Esophagus (tissue), 2 donors: ENCODE results near the gene MARK2. TPM values are rescaled to one million over a fixed set of nuclear protein-coding genes. Genes with fewer than 3 reads are reported as not detected.

ENCODE experiments used
- H3K27ac ChIP-seq, 2 donors: one replicate each; pipeline ENCODE4 v1.5.1; 2013; ENCODE audit warnings: low read depth in 2 of 2, mild to moderate bottlenecking in 2 of 2, inconsistent platforms in 1 of 2, low read length in 1 of 2, moderate library complexity in 1 of 2
- H3K27me3 ChIP-seq, 2 donors: one replicate each; pipeline ENCODE4 v1.6.1; 2013; ENCODE audit warnings: low read length in 2 of 2, control low read depth in 1 of 2, mild to moderate bottlenecking in 1 of 2; ENCODE audit not compliant: insufficient read depth in 2 of 2, control insufficient read depth in 1 of 2
- H3K36me3 ChIP-seq, 2 donors: one replicate each; pipeline ENCODE4 v1.6.1; 2013; ENCODE audit warnings: low read length in 1 of 2; ENCODE audit not compliant: control insufficient read depth in 2 of 2, insufficient read depth in 2 of 2
- H3K4me1 ChIP-seq, 2 donors: one replicate each; pipeline ENCODE4 v1.6.1; 2013; ENCODE audit warnings: low read length in 1 of 2; ENCODE audit not compliant: control insufficient read depth in 2 of 2, insufficient read depth in 2 of 2
- H3K4me3 ChIP-seq, 2 donors: one replicate each; pipeline ENCODE4 v1.5.1; 2013; ENCODE audit warnings: low read length in 2 of 2, mild to moderate bottlenecking in 2 of 2, low read depth in 1 of 2, moderate library complexity in 1 of 2
- H3K9me3 ChIP-seq, 2 donors: one replicate each; pipeline ENCODE4 v1.6.1; 2013; ENCODE audit warnings: mild to moderate bottlenecking in 2 of 2, low read depth in 1 of 2, low read length in 1 of 2, moderate library complexity in 1 of 2; ENCODE audit not compliant: control insufficient read depth in 2 of 2, insufficient read depth in 1 of 2
- WGBS, 2 donors: extraction: QIAGEN DNeasy Blood & Tissue Kit; methylation state at CpG; one replicate each; pipeline ENCODE4 v1.1.7; 2013; 5-methylcytosine and 5-hydroxymethylcytosine counted together
- polyA plus RNA-seq, 2 donors: library from polyadenylated mRNA; stranded (reverse); fragments of 200-250 nt; gene quantifications; one replicate each; pipeline ENCODE4 v1.2.3, GENCODE V29; 2013
- donor health status: healthy with polysubstance abuse.
- donor health status: Bipolar disorder and iron deficiency.

The MARK2 gene
- polyA plus RNA-seq, 2 donors: 29.5 to 29.9 TPM

GRCh38 chr11:63811522-63811921, 27.4 kb upstream of the MARK2 start:
- Histone ChIP-seq H3K4me3 (no peak overlapping the region), H3K27me3 (no peaks in the 10 kb centered on the region)
- WGBS, 2 donors: 83 to 88% methylated on average over 3 of the region's 3 CpGs

GRCh38 chr11:63813035-63813562, 25.8 kb upstream of the MARK2 start, which contains the start of gene SPINDOC:
Gene SPINDOC, plus strand, starts transcription at chr11:63813456. Its CDS starts 231 bp downstream, at chr11:63813687.
- Histone ChIP-seq H3K27me3 (no peaks in the 10 kb centered on the region), H3K4me1 (peaks cover 0 to 5% of the 10 kb centered on the region in 2 donors), H3K4me3 (peak within 1 kb of the TSS; percentile 58 to 93), H3K36me3 (peaks cover 4% of the 10 kb centered on the region in 2 donors), H3K27ac (peak within 1 kb of the TSS; percentile 59 to 65), H3K9me3 (no peaks in the 10 kb centered on the region)
- 1% methylated on average over 45 to 65 of the region's 65 CpGs for WGBS, 2 donors

More at GRCh38 chr11:63811522-63811921, 27.4 kb upstream of the MARK2 start:
- peaks cover 0 to 5% of the 10 kb centered on the region in 2 donors for H3K4me1 ChIP-seq
- no peaks in the 10 kb centered on the region for H3K9me3 ChIP-seq
- no peaks in the 10 kb centered on the region for H3K36me3 ChIP-seq
- H3K27ac ChIP-seq: no peak overlapping the region

- peaks cover 9% of the 10 kb centered on the region in 2 donors for H3K36me3 ChIP-seq
- H3K27me3 ChIP-seq: no peaks in the 10 kb centered on the region
- H3K4me3 ChIP-seq: peak overlapping the region; percentile 58 to 93
- peak overlapping the region; percentile 59 to 65 for H3K27ac ChIP-seq
- WGBS, 2 donors: 1% methylated on average over 59 to 74 of the region's 74 CpGs
- peaks cover 0 to 5% of the 10 kb centered on the region in 2 donors for H3K4me1 ChIP-seq
- H3K9me3 ChIP-seq: no peaks in the 10 kb centered on the region
Observed at GRCh38 chr11:63813563-63814382, 25.1 kb upstream of the MARK2 start.

GRCh38 chr11:63814383-63814736, 24.6 kb upstream of the MARK2 start:
- H3K4me3 ChIP-seq: peak overlapping the region; percentile 58 to 93
- 16 to 25% methylated on average over 7 of the region's 7 CpGs for WGBS, 2 donors
- H3K27ac ChIP-seq: no peak overlapping the region
- no peaks in the 10 kb centered on the region for H3K27me3 ChIP-seq
- no peaks in the 10 kb centered on the region for H3K9me3 ChIP-seq
- H3K4me1 ChIP-seq: peaks cover 0 to 5% of the 10 kb centered on the region in 2 donors
- H3K36me3 ChIP-seq: peaks cover 10% of the 10 kb centered on the region in 2 donors

- Histone ChIP-seq H3K27me3 (no peaks in the 10 kb centered on the region), H3K9me3 (no peaks in the 10 kb centered on the region), H3K27ac (no peak overlapping the region), H3K4me3 (no peak overlapping the region), H3K4me1 (peaks cover 0 to 5% of the 10 kb centered on the region in 2 donors), H3K36me3 (peaks cover 10 to 16% of the 10 kb centered on the region in 2 donors)
- 89 to 92% methylated on average over 6 of the region's 6 CpGs for WGBS, 2 donors
Observed at GRCh38 chr11:63816166-63816565, 22.7 kb upstream of the MARK2 start.

GRCh38 chr11:63816732-63817131, 22.2 kb upstream of the MARK2 start:
- 97 to 98% methylated on average over 3 of the region's 3 CpGs for WGBS, 2 donors
- Histone ChIP-seq H3K9me3 (no peaks in the 10 kb centered on the region), H3K27me3 (no peaks in the 10 kb centered on the region), H3K27ac (no peak overlapping the region), H3K36me3 (peaks cover 10 to 18% of the 10 kb centered on the region in 2 donors), H3K4me3 (no peak overlapping the region), H3K4me1 (peaks cover 0 to 5% of the 10 kb centered on the region in 2 donors)

- 89% methylated on average over 27 of the region's 27 CpGs for WGBS, 2 donors
- Histone ChIP-seq H3K36me3 (peaks cover 10 to 23% of the 10 kb centered on the region in 2 donors), H3K27me3 (no peaks in the 10 kb centered on the region)
Observed at GRCh38 chr11:63817758-63818498, 21.0 kb upstream of the MARK2 start.

GRCh38 chr11:63818609-63819008, 20.3 kb upstream of the MARK2 start:
- Histone ChIP-seq H3K36me3 (peaks cover 10 to 23% of the 10 kb centered on the region in 2 donors), H3K4me1 (peaks cover 0 to 2% of the 10 kb centered on the region in 2 donors), H3K9me3 (no peaks in the 10 kb centered on the region), H3K27ac (no peak overlapping the region), H3K27me3 (no peaks in the 10 kb centered on the region), H3K4me3 (no peak overlapping the region)
- WGBS, 2 donors: 95% methylated on average over 19 of the region's 19 CpGs

More at GRCh38 chr11:63817758-63818498, 21.0 kb upstream of the MARK2 start:
- H3K27ac ChIP-seq: no peak overlapping the region
- H3K9me3 ChIP-seq: no peaks in the 10 kb centered on the region
- no peak overlapping the region for H3K4me3 ChIP-seq
- H3K4me1 ChIP-seq: peaks cover 0 to 2% of the 10 kb centered on the region in 2 donors

GRCh38 chr11:63821411-63821810, 17.5 kb upstream of the MARK2 start:
- Histone ChIP-seq H3K4me3 (no peak overlapping the region), H3K9me3 (no peaks in the 10 kb centered on the region), H3K27me3 (no peaks in the 10 kb centered on the region), H3K4me1 (no peaks in the 10 kb centered on the region), H3K27ac (no peak overlapping the region), H3K36me3 (peaks cover 10 to 28% of the 10 kb centered on the region in 2 donors)
- WGBS, 2 donors: 62 to 73% methylated on average over 5 of the region's 5 CpGs
